B cell (primary cell): Measurements from ENCODE around the gene CNTN4.

Experiments used
- EZH2 ChIP-seq: IDR thresholded peaks from 2 replicates; pipeline ENCODE4 v1.6.1; 2012; ENCODE audit warnings: borderline replicate concordance, low read depth, mild to moderate bottlenecking, moderate library complexity, low read length; ENCODE audit not compliant: insufficient read depth, poor library complexity, severe bottlenecking
- TF ChIP-seq, protein P1 (sequence below): fragments of 200-600 bp; IDR thresholded peaks from one replicate; pipeline ENCODE4 v1.8.0; 2022; ENCODE audit warnings: antibody characterized with exemption, mild to moderate bottlenecking

DNA sequence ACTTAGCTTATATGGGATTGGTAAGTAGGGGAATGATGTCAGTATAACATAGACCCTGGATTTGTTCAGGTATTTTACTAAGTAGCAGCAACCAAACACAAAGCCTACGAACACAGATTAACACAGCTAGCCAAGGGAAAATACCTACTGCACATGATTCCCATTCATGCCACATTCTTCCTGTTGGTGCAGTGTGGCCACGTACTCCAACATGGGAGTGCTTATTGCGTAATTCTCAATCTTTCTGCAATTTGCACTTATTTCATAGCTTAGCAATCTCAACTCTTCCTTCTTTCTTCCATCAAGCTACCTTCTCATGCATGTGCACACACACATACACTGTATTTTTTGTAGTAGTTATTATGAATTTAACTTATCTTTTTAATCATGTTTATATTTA is 824.7 kb downstream of the CNTN4 start:
- TF ChIP-seq, protein P1, sequence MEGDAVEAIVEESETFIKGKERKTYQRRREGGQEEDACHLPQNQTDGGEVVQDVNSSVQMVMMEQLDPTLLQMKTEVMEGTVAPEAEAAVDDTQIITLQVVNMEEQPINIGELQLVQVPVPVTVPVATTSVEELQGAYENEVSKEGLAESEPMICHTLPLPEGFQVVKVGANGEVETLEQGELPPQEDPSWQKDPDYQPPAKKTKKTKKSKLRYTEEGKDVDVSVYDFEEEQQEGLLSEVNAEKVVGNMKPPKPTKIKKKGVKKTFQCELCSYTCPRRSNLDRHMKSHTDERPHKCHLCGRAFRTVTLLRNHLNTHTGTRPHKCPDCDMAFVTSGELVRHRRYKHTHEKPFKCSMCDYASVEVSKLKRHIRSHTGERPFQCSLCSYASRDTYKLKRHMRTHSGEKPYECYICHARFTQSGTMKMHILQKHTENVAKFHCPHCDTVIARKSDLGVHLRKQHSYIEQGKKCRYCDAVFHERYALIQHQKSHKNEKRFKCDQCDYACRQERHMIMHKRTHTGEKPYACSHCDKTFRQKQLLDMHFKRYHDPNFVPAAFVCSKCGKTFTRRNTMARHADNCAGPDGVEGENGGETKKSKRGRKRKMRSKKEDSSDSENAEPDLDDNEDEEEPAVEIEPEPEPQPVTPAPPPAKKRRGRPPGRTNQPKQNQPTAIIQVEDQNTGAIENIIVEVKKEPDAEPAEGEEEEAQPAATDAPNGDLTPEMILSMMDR: no peak
- TF ChIP-seq EZH2: no peak
